ENCODE measurements around the gene MRPL52.

The MRPL52 gene

GRCh38 chr14:22830443-22831010, 840 bp downstream of the MRPL52 start:
- peak overlapping the region; percentile 97 for H3K4me3 ChIP-seq (ENCODE audit: low read depth, low read length)
- peaks cover 30 to 39% of the 10 kb centered on the region in 2 experiments; a peak in 2 of 3 replicates for H3K36me3 ChIP-seq (ENCODE audit: control insufficient read depth in 2 of 2, insufficient read depth in 1 of 2, low read length in 2 of 2)
- ChIA-PET POLR2A (interaction anchor here (0.6 to 1.1 kb wide), 4 partner anchors 8 to 84 kb away, joined by 3 to 5 read pairs (median 4); no protein-coding TSS in a partner anchor), CTCF (interaction anchor here (0.6 to 2.8 kb wide), 8 partner anchors 19 to 274 kb away, joined by 3 to 24 read pairs (median 4); no protein-coding TSS in a partner anchor)
- peak overlapping the region; percentile 37; the same call in 1 of the 2 replicates for H3K27ac ChIP-seq (ENCODE audit: extremely low read depth, low read depth, low read length)
- no peaks in the 10 kb centered on the region for H3K9me3 ChIP-seq (ENCODE audit: control insufficient read depth, insufficient read depth, low read depth, low read length)
- H3K4me1 ChIP-seq (ENCODE audit: control insufficient read depth, insufficient read depth, low read length) = peaks cover 4% of the 10 kb centered on the region; the same call in 1 of the 2 replicates
- no peak for TF ChIP-seq BCL11B (tag by site-specific recombination; IDR thresholded peaks at IDR 0.05; ENCODE audit: low read depth)
- no peak for TF ChIP-seq ZNF223 (tag by site-specific recombination; IDR thresholded peaks at IDR 0.05)
- TF ChIP-seq ZNF394 (tag by site-specific recombination; IDR thresholded peaks at IDR 0.05; ENCODE audit: borderline replicate concordance) = peak; percentile 79; the same call in 1 of the 2 replicates
- no peak for TF ChIP-seq ZNF175 (tag by site-specific recombination; IDR thresholded peaks at IDR 0.05)

GRCh38 chr14:22835505-22835904, 5.8 kb downstream of the MRPL52 start:
- H3K4me1 ChIP-seq (ENCODE audit: control insufficient read depth, insufficient read depth, low read length) = peaks cover 3% of the 10 kb centered on the region; the same call in 1 of the 2 replicates
- ChIA-PET POLR2A (no interaction called here), CTCF (interaction anchor here (3.9 kb wide), 1 partner anchor 18 kb away, joined by 21 read pairs; no protein-coding TSS in a partner anchor)
- no peak overlapping the region for H3K4me3 ChIP-seq (ENCODE audit: low read depth, low read length)
- H3K27ac ChIP-seq (ENCODE audit: extremely low read depth, low read depth, low read length) = peak overlapping the region; percentile 24
- peaks cover 30 to 39% of the 10 kb centered on the region in 2 experiments; a peak in 2 of 3 replicates for H3K36me3 ChIP-seq (ENCODE audit: control insufficient read depth in 2 of 2, insufficient read depth in 1 of 2, low read length in 2 of 2)
- no peaks in the 10 kb centered on the region for H3K9me3 ChIP-seq (ENCODE audit: control insufficient read depth, insufficient read depth, low read depth, low read length)
- TF ChIP-seq ZNF221 (tag by site-specific recombination; IDR thresholded peaks at IDR 0.05; ENCODE audit: borderline replicate concordance) = no peak
- no peak for TF ChIP-seq MEIS1 (CRISPR knock-in tag; IDR thresholded peaks at IDR 0.05; ENCODE audit: borderline replicate concordance)
- TF ChIP-seq ZNF184 (tag by site-specific recombination; IDR thresholded peaks at IDR 0.05) = no peak
- TF ChIP-seq ZNF768 (tag by site-specific recombination; IDR thresholded peaks at IDR 0.05) = no peak
- TF ChIP-seq ZXDB (tag by site-specific recombination; IDR thresholded peaks at IDR 0.05) = no peak
- no peak for TF ChIP-seq ZNF223 (tag by site-specific recombination; IDR thresholded peaks at IDR 0.05)
- TF ChIP-seq ZNF530 (tag by site-specific recombination; IDR thresholded peaks at IDR 0.05; ENCODE audit: low read depth) = no peak
- TF ChIP-seq ZBTB44 (tag by site-specific recombination; IDR thresholded peaks at IDR 0.05) = no peak
- no peak for TF ChIP-seq ZNF248 (tag by site-specific recombination; IDR thresholded peaks at IDR 0.05)
- no peak for TF ChIP-seq ZNF792 (tag by site-specific recombination; IDR thresholded peaks at IDR 0.05)
- no peak for TF ChIP-seq BCL11A (tag by site-specific recombination; IDR thresholded peaks at IDR 0.05; ENCODE audit: low read depth)
- no peak for TF ChIP-seq ZNF843 (tag by site-specific recombination; IDR thresholded peaks at IDR 0.05)
- no peak for TF ChIP-seq ZNF596 (tag by site-specific recombination; IDR thresholded peaks at IDR 0.05)
- TF ChIP-seq ZBTB26 (tag by site-specific recombination; optimal IDR thresholded peaks at IDR 0.05) = no peak
- no peak for TF ChIP-seq ZNF202 (tag by site-specific recombination; IDR thresholded peaks at IDR 0.05; ENCODE audit: borderline replicate concordance)
- TF ChIP-seq ZNF19 (tag by site-specific recombination; IDR thresholded peaks at IDR 0.05; ENCODE audit: low read depth) = no peak
